MM.1S (cell line): ENCODE measurements around the gene CTRL.

Experiments
- EZH2 ChIP-seq: fragments of 300-600 bp; sonication (generic); optimal IDR thresholded peaks from 2 replicates; pipeline ENCODE3; 2017; ENCODE audit warnings: low read depth, mild to moderate bottlenecking, antibody characterized with exemption, low read length, mixed read lengths
- TF ChIP-seq, protein P1 (sequence below): fragments of 300-600 bp; sonication (generic); IDR thresholded peaks from 2 replicates; pipeline ENCODE4 v1.5.1; 2016; ENCODE audit warnings: antibody characterized with exemption, low read length, mixed read lengths

DNA sequence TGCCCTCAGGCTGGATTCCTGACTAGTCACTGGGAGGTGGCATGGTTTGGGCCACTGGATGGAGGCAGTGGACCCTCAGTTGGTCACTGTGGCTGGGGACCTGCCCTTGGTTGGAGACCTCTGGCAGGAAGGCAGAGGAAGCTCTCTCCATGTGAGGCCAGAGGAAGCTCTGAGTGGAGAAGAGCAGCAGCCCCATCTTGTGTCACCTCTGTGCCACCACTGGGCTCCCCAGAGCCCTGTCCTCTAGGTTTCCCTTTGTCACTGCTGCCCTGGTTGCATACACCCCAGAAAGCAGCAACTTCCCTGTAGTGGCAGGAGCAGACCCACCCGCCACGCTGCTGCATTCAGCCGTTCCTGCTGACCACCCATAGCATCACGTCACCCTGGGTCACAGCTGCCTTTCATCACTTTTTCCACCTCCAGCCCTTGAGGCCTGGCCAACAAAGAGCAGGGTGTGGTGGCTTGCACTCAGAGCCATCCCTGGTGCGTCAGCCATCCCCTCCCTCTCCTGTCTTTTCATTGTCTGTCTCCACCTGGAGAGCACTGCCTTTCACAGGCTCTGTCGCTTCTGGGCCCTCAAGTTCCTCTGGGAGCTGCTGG lies 11.9 kb downstream of the CTRL start:
- TF ChIP-seq, protein P1, sequence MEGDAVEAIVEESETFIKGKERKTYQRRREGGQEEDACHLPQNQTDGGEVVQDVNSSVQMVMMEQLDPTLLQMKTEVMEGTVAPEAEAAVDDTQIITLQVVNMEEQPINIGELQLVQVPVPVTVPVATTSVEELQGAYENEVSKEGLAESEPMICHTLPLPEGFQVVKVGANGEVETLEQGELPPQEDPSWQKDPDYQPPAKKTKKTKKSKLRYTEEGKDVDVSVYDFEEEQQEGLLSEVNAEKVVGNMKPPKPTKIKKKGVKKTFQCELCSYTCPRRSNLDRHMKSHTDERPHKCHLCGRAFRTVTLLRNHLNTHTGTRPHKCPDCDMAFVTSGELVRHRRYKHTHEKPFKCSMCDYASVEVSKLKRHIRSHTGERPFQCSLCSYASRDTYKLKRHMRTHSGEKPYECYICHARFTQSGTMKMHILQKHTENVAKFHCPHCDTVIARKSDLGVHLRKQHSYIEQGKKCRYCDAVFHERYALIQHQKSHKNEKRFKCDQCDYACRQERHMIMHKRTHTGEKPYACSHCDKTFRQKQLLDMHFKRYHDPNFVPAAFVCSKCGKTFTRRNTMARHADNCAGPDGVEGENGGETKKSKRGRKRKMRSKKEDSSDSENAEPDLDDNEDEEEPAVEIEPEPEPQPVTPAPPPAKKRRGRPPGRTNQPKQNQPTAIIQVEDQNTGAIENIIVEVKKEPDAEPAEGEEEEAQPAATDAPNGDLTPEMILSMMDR, result no peak
- no peak for TF ChIP-seq EZH2
